Loucy (cell line): ENCODE results near the gene CEP63.

Experiments used
- EZH2phosphoT487 ChIP-seq: fragments of 200-600 bp; IDR thresholded peaks from 2 replicates; pipeline ENCODE4 v1.6.1; 2018; ENCODE audit warnings: antibody characterized with exemption, mild to moderate bottlenecking, moderate library complexity, borderline replicate concordance
- TF ChIP-seq, protein P1 (sequence below): fragments of 200-600 bp; sonication (generic); conservative IDR thresholded peaks from 2 replicates; pipeline ENCODE4 v1.5.1; 2014; ENCODE audit warnings: mild to moderate bottlenecking, antibody characterized with exemption, low read length

DNA sequence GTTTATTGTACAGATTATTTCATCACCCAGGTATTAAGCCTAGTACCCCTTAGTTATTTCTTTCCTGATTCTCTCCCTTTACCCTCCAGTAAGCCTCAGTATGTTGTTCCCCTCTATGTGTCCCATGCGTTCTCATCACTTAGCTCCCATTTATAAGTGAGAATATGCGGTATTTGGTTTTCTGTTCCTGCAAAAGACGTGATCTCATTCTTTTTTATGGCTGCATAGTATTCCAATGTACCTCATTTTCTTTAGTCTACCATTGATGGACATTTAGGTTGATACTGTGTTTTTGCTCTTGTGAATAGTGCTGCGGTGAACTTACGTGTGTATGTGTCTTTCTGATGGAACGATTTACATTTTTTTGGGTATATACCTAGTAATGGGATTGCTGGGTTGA is 36.7 kb downstream of the CEP63 start:
- TF ChIP-seq, protein P1, sequence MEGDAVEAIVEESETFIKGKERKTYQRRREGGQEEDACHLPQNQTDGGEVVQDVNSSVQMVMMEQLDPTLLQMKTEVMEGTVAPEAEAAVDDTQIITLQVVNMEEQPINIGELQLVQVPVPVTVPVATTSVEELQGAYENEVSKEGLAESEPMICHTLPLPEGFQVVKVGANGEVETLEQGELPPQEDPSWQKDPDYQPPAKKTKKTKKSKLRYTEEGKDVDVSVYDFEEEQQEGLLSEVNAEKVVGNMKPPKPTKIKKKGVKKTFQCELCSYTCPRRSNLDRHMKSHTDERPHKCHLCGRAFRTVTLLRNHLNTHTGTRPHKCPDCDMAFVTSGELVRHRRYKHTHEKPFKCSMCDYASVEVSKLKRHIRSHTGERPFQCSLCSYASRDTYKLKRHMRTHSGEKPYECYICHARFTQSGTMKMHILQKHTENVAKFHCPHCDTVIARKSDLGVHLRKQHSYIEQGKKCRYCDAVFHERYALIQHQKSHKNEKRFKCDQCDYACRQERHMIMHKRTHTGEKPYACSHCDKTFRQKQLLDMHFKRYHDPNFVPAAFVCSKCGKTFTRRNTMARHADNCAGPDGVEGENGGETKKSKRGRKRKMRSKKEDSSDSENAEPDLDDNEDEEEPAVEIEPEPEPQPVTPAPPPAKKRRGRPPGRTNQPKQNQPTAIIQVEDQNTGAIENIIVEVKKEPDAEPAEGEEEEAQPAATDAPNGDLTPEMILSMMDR: no peak
- no peak for TF ChIP-seq EZH2phosphoT487
